Esophagus squamous epithelium (tissue), 5 donors: ENCODE data around the gene EIF3A. TPM values are rescaled to one million over a fixed set of nuclear protein-coding genes. Genes with fewer than 3 reads are reported as not detected.

Experiments used
- DNase-seq: peaks from one replicate; lab custom pipeline; 2025; lab: John Stamatoyannopoulos, UW
- H3K27ac ChIP-seq, 4 donors: fragments of 200-600 bp; sonication (generic); one replicate each; pipeline ENCODE4 v1.5.1; 2016 to 2019; ENCODE audit warnings: mild to moderate bottlenecking in 1 of 4
- H3K27me3 ChIP-seq, 4 donors: fragments of 200-600 bp; sonication (generic); 1 replicate in 3 of 4; 2 replicates in 1 of 4; pipeline versions ENCODE4 v1.5.1 to v1.6.0; 2017 to 2021; ENCODE audit warnings: antibody characterized with exemption in 1 of 4
- H3K36me3 ChIP-seq, 3 donors: fragments of 200-600 bp; sonication (generic); one replicate each; pipeline ENCODE4 v1.5.1; 2016 to 2019
- H3K4me1 ChIP-seq, 3 donors: fragments of 200-600 bp; sonication (generic); one replicate each; pipeline ENCODE4 v1.5.1; 2017 to 2019
- H3K4me3 ChIP-seq, 4 donors: fragments of 200-600 bp; sonication (generic); 1 replicate in 3 of 4; 2 replicates in 1 of 4; pipeline ENCODE4 v1.5.1; 2016 to 2019; ENCODE audit warnings: mild to moderate bottlenecking in 2 of 4, moderate library complexity in 1 of 4
- H3K9me3 ChIP-seq, 3 donors: fragments of 200-600 bp; sonication (generic); one replicate each; pipeline ENCODE4 v1.5.1; 2016 to 2019
- POLR2A ChIP-seq, 4 donors: fragments of 450-650 bp; IDR thresholded peaks; one replicate each; pipeline ENCODE4 v1.6.1; 2017; ENCODE audit warnings: antibody characterized with exemption in 4 of 4, mild to moderate bottlenecking in 4 of 4, moderate library complexity in 3 of 4
- WGBS, 2 donors: methylation state at CpG; one replicate each; pipeline ENCODE4 v1.1.5; 2018; 5-methylcytosine and 5-hydroxymethylcytosine counted together
- intact Hi-C: fragments of 100-400 bp; cut with DNase I; formaldehyde crosslinking; loops from one replicate; pipeline ENCODE4 v1.15.0; 2022
- total RNA-seq, 4 donors: library from RNA; depleted of rRNA; stranded (reverse); fragments of >200 nt; gene quantifications; one replicate each; pipeline ENCODE4 v1.1.0, GENCODE V29; 2016
- TF ChIP-seq, protein P1 (sequence below), 6 experiments: fragments of 450-650 bp in 4 of 6; fragments of 200-600 bp in 2 of 6; sonication (generic) in 2 of 6; IDR thresholded peaks; one replicate each; pipeline ENCODE4 v1.5.1; 2016 to 2019; ENCODE audit warnings: antibody characterized with exemption in 6 of 6, mild to moderate bottlenecking in 4 of 6, moderate library complexity in 4 of 6
- donor health status: DM: yes; HTN: yes; CAD: no.

The EIF3A gene
- total RNA-seq, 4 donors from 2014 or later = 71.8 to 135 (median 101) TPM

DNA sequence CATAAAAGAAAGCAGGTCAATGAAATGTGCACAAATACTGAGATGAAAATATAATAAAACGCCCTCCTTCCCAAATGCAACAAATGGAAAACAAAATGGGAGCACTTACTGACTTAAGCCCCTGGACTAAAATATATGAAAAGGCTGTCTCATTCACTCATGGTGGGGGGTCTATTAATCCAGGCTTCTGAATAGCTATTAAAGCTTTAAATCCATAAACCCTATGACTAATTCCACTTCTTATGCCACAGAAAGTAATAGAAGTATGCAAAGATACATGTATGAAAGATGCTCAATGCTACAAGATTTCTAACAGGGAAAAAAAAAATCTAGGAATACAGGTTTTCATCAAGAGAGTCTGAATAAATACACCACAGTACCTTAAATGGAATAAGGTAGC lies 20.5 kb downstream of the EIF3A start:
- Histone ChIP-seq H3K9me3 (no peaks in the 10 kb centered on the region), H3K4me3 (no peak overlapping the region), H3K4me1 (no peaks in the 10 kb centered on the region), H3K27me3 (no peaks in the 10 kb centered on the region), H3K27ac (no peak overlapping the region), H3K36me3 (peaks cover 18 to 100% (median 53%) of the 10 kb centered on the region in 3 donors)
- no peak for DNase-seq
- TF ChIP-seq, protein P1, sequence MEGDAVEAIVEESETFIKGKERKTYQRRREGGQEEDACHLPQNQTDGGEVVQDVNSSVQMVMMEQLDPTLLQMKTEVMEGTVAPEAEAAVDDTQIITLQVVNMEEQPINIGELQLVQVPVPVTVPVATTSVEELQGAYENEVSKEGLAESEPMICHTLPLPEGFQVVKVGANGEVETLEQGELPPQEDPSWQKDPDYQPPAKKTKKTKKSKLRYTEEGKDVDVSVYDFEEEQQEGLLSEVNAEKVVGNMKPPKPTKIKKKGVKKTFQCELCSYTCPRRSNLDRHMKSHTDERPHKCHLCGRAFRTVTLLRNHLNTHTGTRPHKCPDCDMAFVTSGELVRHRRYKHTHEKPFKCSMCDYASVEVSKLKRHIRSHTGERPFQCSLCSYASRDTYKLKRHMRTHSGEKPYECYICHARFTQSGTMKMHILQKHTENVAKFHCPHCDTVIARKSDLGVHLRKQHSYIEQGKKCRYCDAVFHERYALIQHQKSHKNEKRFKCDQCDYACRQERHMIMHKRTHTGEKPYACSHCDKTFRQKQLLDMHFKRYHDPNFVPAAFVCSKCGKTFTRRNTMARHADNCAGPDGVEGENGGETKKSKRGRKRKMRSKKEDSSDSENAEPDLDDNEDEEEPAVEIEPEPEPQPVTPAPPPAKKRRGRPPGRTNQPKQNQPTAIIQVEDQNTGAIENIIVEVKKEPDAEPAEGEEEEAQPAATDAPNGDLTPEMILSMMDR (IDR thresholded peaks at IDR 0.05) = no peak
- TF ChIP-seq POLR2A (IDR thresholded peaks at IDR 0.05) = no peak
- 100% methylated on average over 1 of the region's 1 CpG for WGBS, 2 donors
- intact Hi-C loops = no loop called here

DNA sequence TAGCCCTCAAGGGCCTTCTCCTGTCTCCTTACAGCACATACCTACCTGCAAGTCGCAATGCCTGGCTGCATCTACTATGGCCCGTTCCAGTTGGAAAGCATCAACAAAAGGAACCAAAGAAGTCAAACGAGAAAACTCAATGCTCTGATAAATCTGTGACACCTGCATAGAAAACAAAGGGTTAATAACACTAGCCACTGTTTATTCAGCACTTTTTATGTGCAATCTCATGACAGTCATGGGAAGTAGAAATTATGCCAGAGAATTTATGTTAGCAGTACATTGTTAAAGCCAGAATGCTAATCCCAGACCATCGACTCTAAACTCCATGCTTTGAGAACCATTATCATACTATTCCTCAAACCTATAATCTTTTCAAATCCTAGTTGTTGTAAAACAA lies 21.1 kb downstream of the EIF3A start:
- intact Hi-C loops = no loop called here
- 64 to 79% methylated on average over 4 of the region's 4 CpGs for WGBS, 2 donors
- TF ChIP-seq, protein P1 (IDR thresholded peaks at IDR 0.05) = no peak
- no peak for TF ChIP-seq POLR2A (IDR thresholded peaks at IDR 0.05)

DNA sequence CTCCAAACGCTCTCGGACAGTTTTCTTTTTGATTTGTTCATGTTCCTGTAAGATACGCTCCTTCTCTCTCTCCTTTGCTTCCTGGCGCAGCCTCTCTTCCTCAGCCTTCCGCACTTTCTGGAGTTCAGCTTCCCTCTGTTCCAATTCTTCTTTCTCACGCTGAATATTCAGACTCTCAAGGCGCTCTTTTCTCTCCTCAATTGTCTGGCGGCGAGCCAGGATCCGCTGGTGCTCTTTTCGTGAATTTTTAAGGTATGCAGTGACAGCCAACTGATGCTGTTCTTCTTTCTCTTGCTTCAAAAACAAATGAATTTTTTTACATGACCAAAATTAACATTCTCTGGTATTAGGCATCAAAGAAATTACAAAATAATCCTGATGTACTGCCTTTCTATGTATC lies 22.6 kb downstream of the EIF3A start:
- Histone ChIP-seq H3K9me3 (no peaks in the 10 kb centered on the region), H3K4me3 (no peak overlapping the region), H3K36me3 (peaks cover 3 to 100% (median 59%) of the 10 kb centered on the region in 3 donors), H3K27me3 (no peaks in the 10 kb centered on the region), H3K4me1 (no peaks in the 10 kb centered on the region), H3K27ac (no peak overlapping the region)
- intact Hi-C loops = no loop called here
- TF ChIP-seq, protein P1 (IDR thresholded peaks at IDR 0.05) = no peak
- no peak for TF ChIP-seq POLR2A (IDR thresholded peaks at IDR 0.05)
- no peak for DNase-seq
- 89 to 93% methylated on average over 11 of the region's 11 CpGs for WGBS, 2 donors

More for the DNA sequence above, 21.1 kb downstream of the EIF3A start:
- peaks cover 13 to 100% (median 53%) of the 10 kb centered on the region in 3 donors for H3K36me3 ChIP-seq
- H3K9me3 ChIP-seq = no peaks in the 10 kb centered on the region
- H3K27ac ChIP-seq = no peak overlapping the region
- H3K4me3 ChIP-seq = no peak overlapping the region
- DNase-seq = no peak
- no peaks in the 10 kb centered on the region for H3K4me1 ChIP-seq
- H3K27me3 ChIP-seq = no peaks in the 10 kb centered on the region

DNA sequence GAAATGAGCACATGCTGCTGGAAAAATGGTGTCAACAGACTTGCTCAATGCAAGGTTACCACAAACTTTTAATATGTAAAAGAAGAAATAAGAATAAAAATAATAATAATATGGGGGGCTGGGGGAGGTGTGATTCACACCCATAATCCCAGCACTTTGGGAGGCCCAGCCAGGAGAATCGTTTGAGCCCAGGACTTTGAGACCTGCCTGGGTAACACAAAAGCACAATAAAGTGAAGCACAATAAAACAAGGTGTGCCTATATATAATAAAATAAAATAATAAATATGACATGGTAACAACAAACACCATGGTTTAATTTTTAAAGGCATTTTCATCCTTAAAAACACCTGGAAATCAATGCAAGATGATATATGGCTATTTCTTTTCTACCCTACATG lies 25.1 kb downstream of the EIF3A start:
- Histone ChIP-seq H3K9me3 (no peaks in the 10 kb centered on the region), H3K36me3 (peaks cover 19 to 100% (median 64%) of the 10 kb centered on the region in 3 donors), H3K4me1 (no peaks in the 10 kb centered on the region), H3K4me3 (no peak overlapping the region), H3K27me3 (no peaks in the 10 kb centered on the region), H3K27ac (no peak overlapping the region)
- 75 to 84% methylated on average over 1 of the region's 1 CpG for WGBS, 2 donors
- DNase-seq = no peak
- intact Hi-C loops = no loop called here
- TF ChIP-seq POLR2A (IDR thresholded peaks at IDR 0.05) = no peak
- TF ChIP-seq, protein P1 (IDR thresholded peaks at IDR 0.05) = no peak

DNA sequence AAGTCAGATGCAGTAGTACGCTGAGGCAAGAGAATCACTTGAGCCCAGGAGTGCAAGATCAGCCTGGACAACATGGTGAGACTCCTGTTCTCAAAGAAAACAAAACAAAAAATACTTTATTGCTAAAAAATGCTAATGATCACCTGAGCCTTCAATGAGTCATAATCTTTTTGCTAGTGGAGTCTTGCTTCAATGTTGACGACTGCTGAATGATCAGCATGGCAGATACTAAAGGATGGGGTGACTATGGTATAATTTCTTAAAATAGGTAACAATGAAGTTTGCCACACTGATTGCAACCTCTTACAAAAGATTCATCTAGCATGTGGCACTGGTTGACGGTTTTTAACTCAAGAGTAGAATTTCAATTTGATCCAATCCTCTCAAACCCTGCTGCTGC lies 28.8 kb downstream of the EIF3A start:
- TF ChIP-seq, protein P1 (IDR thresholded peaks at IDR 0.05) = no peak
- no peak for TF ChIP-seq POLR2A (IDR thresholded peaks at IDR 0.05)
- Histone ChIP-seq H3K36me3 (peaks cover 27 to 100% (median 51%) of the 10 kb centered on the region in 3 donors), H3K4me1 (no peaks in the 10 kb centered on the region), H3K27me3 (no peaks in the 10 kb centered on the region), H3K4me3 (no peak overlapping the region), H3K27ac (no peak overlapping the region), H3K9me3 (no peaks in the 10 kb centered on the region)
- intact Hi-C loops = no loop called here
- 49 to 76% methylated on average over 3 of the region's 3 CpGs for WGBS, 2 donors
- DNase-seq = no peak
